HFFc6 (cell line): ENCODE results near the gene KCNJ10. TPM values are rescaled to one million over a fixed set of nuclear protein-coding genes. Genes with fewer than 3 reads are reported as not detected.
A peak's percentile ranks its signal among the peaks of the same experiment; 100 is the strongest.

ENCODE experiments used
- DNase-seq: peaks from one replicate; pipeline ENCODE4 v3.0.0-alpha.2; 2018
- H3K27ac Mint-ChIP-seq: 2 replicates; pipeline ENCODE4 v1.8.0; 2020; ENCODE audit warnings: mild to moderate bottlenecking, mixed read lengths
- H3K27me3 Mint-ChIP-seq: 2 replicates; pipeline ENCODE4 v1.8.0; 2021; ENCODE audit warnings: mild to moderate bottlenecking, moderate library complexity, mixed read lengths; ENCODE audit not compliant: insufficient read depth
- H3K36me3 Mint-ChIP-seq: 2 replicates; pipeline ENCODE4 v1.8.0; 2021; ENCODE audit warnings: low read depth, mixed read lengths
- H3K4me1 Mint-ChIP-seq: 2 replicates; pipeline ENCODE4 v1.8.0; 2020; ENCODE audit warnings: low read depth, mixed read lengths
- H3K4me3 Mint-ChIP-seq: 2 replicates; pipeline ENCODE4 v1.8.0; 2020; ENCODE audit warnings: mild to moderate bottlenecking, moderate library complexity, mixed read lengths
- H3K9me3 Mint-ChIP-seq: 2 replicates; pipeline ENCODE4 v1.8.0; 2020; ENCODE audit warnings: mild to moderate bottlenecking, mixed read lengths
- total RNA-seq, 6 experiments: library from RNA; stranded (reverse); fragmentation: NEBNext Ultra II Directional; extraction: Animal tissue kit (Norgen Biotek cat#: 25700); gene quantifications; 2 replicates in 1 of 6; 3 replicates in 5 of 6; pipeline ENCODE4 v1.2.3, GENCODE V29; 2021
- TF ChIP-seq, protein P1 (sequence below): fragments of 200-600 bp; sonication (generic); IDR thresholded peaks from 2 replicates; pipeline ENCODE4 v1.5.0; 2021; ENCODE audit warnings: antibody characterized with exemption, mild to moderate bottlenecking

Gene KCNJ10
- total RNA-seq, 6 experiments from 2014 or later: not detected

DNA sequence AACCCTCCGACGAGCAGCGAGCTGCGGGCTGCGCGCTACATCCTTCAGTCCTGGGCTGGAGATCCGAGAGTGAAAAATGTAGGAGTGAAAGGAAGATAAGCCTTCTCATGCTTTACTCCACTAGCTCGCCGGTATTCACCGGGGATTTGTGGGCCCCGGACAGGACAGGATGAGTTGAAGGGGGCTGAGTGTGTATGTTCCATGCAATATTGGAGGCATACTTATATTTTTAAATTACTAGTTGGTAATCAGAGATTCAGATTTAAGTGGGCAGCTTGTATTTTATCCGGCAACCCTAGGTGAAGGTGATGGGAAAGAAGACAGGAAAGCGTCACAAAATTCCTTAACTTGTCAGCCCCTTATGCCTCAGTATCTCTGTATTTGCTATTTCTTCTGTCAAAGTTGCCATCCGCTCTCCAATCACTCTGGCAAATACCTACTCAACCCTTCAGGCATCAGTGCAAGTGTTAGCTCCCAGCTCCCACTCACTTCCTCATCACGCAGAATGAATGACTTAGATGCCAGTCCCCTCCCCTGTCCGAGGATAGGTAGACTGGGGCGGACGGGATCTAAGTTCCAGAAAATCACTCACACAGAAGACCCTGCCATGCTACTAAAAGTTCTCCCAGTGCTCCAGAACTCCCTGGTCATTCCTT, 37.7 kb downstream of the KCNJ10 start:
- no peaks in the 10 kb centered on the region for H3K9me3 Mint-ChIP-seq
- no peak for DNase-seq
- peaks cover 8% of the 10 kb centered on the region for H3K27me3 Mint-ChIP-seq

DNA sequence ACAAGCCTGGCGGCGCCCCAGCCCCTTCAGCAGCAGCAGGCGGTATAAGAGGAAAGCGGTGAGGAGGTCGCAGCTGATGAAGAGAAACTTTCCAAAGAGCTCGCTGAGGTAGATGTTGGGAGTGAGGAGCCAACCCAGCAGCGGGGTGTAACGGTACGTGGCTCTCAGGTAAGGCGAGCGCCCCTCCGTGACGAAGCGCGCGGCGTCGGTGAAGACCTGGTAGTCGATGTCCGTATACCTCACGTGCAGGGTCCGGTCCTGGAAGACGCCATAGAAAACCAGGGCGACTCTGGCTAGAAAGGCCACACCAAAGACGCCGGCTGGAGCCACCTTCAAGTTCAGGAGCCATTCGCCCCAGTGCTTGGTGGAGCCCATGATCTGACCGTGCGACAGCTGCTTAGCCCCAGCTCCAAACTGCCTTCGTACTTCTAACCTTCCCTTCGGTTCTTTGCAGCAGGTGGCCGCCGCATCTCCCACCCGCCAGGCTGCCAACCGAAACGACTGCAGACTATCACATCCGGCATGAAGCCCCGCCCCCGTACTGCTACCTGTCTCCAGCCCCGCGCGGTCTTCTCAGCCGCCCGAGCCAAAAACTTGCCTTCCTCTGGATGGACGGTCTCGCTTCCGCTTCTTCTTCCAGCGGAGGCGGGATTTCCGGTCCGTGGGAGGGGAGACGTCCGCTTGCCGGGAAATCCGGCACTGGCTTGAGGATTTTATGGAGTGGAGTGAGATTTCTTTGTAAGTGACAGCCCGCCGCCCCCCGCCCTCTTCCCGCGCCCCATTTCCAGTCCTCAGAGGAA, 38.4 kb downstream of the KCNJ10 start, which contains the start of gene PIGM:
Gene PIGM, minus strand, starts transcription at position 626 of the 800 bp plus-strand sequence. Its CDS starts 251 bp downstream, at position 375.
- DNase-seq: peak; percentile 85
- Mint-ChIP-seq H3K27ac (peak within 1 kb of the TSS; percentile 71), H3K4me1 (peaks cover 20% of the 10 kb centered on the region), H3K9me3 (no peaks in the 10 kb centered on the region), H3K27me3 (peaks cover 1% of the 10 kb centered on the region), H3K36me3 (no peaks in the 10 kb centered on the region), H3K4me3 (peak within 1 kb of the TSS; percentile 96)
- TF ChIP-seq, protein P1, sequence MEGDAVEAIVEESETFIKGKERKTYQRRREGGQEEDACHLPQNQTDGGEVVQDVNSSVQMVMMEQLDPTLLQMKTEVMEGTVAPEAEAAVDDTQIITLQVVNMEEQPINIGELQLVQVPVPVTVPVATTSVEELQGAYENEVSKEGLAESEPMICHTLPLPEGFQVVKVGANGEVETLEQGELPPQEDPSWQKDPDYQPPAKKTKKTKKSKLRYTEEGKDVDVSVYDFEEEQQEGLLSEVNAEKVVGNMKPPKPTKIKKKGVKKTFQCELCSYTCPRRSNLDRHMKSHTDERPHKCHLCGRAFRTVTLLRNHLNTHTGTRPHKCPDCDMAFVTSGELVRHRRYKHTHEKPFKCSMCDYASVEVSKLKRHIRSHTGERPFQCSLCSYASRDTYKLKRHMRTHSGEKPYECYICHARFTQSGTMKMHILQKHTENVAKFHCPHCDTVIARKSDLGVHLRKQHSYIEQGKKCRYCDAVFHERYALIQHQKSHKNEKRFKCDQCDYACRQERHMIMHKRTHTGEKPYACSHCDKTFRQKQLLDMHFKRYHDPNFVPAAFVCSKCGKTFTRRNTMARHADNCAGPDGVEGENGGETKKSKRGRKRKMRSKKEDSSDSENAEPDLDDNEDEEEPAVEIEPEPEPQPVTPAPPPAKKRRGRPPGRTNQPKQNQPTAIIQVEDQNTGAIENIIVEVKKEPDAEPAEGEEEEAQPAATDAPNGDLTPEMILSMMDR: no peak

More for the DNA sequence above, 37.7 kb downstream of the KCNJ10 start:
- Mint-ChIP-seq H3K4me1 (peaks cover 20% of the 10 kb centered on the region), H3K27ac (peak overlapping the region; percentile 71), H3K36me3 (no peaks in the 10 kb centered on the region), H3K4me3 (peak overlapping the region; percentile 96)
- TF ChIP-seq, protein P1: no peak

DNA sequence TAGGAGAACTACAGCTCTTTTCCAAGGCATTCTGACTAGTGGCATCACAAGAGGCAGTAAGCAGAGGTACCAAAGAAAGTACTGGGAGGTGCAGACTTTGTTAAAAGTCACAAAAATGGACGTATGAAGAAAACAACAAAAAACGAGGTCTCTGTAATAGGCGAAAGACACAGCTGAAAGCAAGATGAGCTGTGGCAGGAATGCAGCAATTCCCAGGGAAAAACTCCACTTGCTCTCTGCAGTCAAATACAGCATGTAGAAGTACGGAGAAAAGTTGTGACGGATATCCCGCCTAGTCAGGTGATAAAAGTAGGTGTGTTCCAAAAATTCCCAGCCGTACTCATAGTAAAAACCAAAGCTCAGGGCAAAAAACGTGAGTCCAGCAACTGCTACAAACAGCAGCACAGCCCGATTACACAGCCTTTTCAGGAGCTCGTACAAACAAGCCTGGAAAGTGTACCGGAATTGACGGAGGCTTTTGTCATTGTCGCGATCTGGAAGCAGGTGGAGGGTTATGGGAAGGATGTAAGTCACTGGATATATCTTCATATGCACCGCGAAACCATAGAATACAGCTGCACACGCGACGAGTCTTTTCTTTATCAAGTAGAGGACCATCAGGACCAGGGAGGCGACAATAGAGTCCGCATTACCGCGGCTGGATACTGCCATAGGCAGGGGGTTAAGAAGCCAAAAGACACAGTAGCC, 39.1 kb downstream of the KCNJ10 start:
- H3K4me1 Mint-ChIP-seq: peaks cover 20% of the 10 kb centered on the region
- DNase-seq: no peak
- 0 out of 2 replicates have a peak overlapping the region, but pooled peaks have one; percentile 25 for H3K27ac Mint-ChIP-seq
- H3K4me3 Mint-ChIP-seq: peak overlapping the region; percentile 96
- H3K36me3 Mint-ChIP-seq: no peaks in the 10 kb centered on the region
- no peaks in the 10 kb centered on the region for H3K9me3 Mint-ChIP-seq
- H3K27me3 Mint-ChIP-seq: peaks cover 1% of the 10 kb centered on the region
- TF ChIP-seq, protein P1: no peak

DNA sequence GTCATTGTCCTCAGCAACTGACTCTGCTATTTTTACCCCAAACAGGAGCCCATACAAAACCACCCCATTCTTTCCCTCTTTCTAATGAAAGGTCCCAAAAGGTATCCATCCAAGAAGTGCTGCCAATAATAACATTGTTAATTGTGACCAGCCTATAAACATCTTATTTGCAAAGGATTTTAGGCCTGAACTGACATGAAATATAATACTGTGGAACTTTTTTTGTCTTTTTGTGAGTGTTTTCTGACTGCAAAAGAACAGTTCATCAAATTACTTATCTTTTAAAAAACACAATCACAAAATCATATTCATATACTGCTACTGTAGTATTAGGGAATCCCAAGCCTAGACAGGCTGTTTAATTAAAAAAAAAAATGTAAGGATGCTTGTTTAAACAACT, 41.5 kb downstream of the KCNJ10 start:
- no peaks in the 10 kb centered on the region for H3K36me3 Mint-ChIP-seq

DNA sequence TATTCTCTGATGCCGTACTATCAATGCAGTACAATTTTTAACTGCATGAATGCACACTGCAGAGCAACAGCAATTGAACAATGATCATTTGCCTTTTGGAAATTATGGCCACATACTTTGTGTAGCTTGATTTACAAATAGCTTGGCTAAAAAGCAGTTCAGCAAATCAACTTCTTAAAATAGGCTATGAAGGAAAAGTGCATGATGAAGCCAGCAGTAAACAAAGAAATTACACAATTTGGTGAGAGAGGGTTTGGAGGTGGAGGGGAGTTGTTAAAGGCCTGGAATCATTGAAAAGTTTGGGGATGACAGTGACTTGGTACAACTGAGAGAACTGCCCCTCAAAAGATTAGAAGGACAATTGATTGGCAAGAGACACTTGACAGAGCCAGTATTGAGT, 44.6 kb downstream of the KCNJ10 start:
- Mint-ChIP-seq H3K27ac (no peak overlapping the region), H3K4me3 (no peak overlapping the region), H3K27me3 (peaks cover 3% of the 10 kb centered on the region; the same call in 1 of the 2 replicates), H3K36me3 (no peaks in the 10 kb centered on the region), H3K4me1 (peaks cover 22% of the 10 kb centered on the region), H3K9me3 (no peaks in the 10 kb centered on the region)
- no peak for DNase-seq
- TF ChIP-seq, protein P1: no peak

More for the DNA sequence above, 41.5 kb downstream of the KCNJ10 start:
- TF ChIP-seq, protein P1: no peak
- no peak for DNase-seq
- Mint-ChIP-seq H3K27ac (no peak overlapping the region), H3K4me3 (no peak overlapping the region), H3K9me3 (no peaks in the 10 kb centered on the region), H3K27me3 (no peaks in the 10 kb centered on the region), H3K4me1 (peaks cover 24% of the 10 kb centered on the region)
